ENCODE data around the gene TTBK2. TPM values are rescaled to one million over a fixed set of nuclear protein-coding genes. Genes with fewer than 3 reads are reported as not detected.

The TTBK2 gene
- total RNA-seq, 2 donors from 2014 or later: 15.1 to 20.0 TPM

GRCh38 chr15:42693496-42693895 is 227.1 kb downstream of the TTBK2 start:
- no peaks in the 10 kb centered on the region for H3K9me3 ChIP-seq (ENCODE audit: control insufficient read depth, low read length, poor library complexity, severe bottlenecking)
- peak overlapping the region; percentile 11 for H3K27ac Mint-ChIP-seq
- H3K4me1 Mint-ChIP-seq: peaks cover 6% of the 10 kb centered on the region
- H3K27me3 Mint-ChIP-seq: no peaks in the 10 kb centered on the region
- H3K36me3 Mint-ChIP-seq (ENCODE audit: low read depth): peaks cover 7% of the 10 kb centered on the region
- ATAC-seq (no peak), DNase-seq (no peak)
- H3K4me3 Mint-ChIP-seq: no peak overlapping the region

- DNase-seq: no peak
- H3K36me3 Mint-ChIP-seq (ENCODE audit: low read depth): peaks cover 6% of the 10 kb centered on the region
- H3K27ac Mint-ChIP-seq: no peak overlapping the region
- H3K4me1 Mint-ChIP-seq: peaks cover 6% of the 10 kb centered on the region
- no peak overlapping the region for H3K4me3 Mint-ChIP-seq
- no peaks in the 10 kb centered on the region for H3K9me3 ChIP-seq (ENCODE audit: control insufficient read depth, low read length, poor library complexity, severe bottlenecking)
- H3K27me3 Mint-ChIP-seq: no peaks in the 10 kb centered on the region
- no peak for ATAC-seq
Observed at GRCh38 chr15:42692997-42693396, 227.6 kb downstream of the TTBK2 start.

GRCh38 chr15:42692536-42692935 is 228.0 kb downstream of the TTBK2 start:
- no peaks in the 10 kb centered on the region for H3K9me3 ChIP-seq (ENCODE audit: control insufficient read depth, low read length, poor library complexity, severe bottlenecking)
- H3K4me3 Mint-ChIP-seq: no peak overlapping the region
- no peak for ATAC-seq
- H3K27ac Mint-ChIP-seq: no peak overlapping the region
- peaks cover 6% of the 10 kb centered on the region for H3K4me1 Mint-ChIP-seq
- H3K27me3 Mint-ChIP-seq: no peaks in the 10 kb centered on the region
- peaks cover 6% of the 10 kb centered on the region for H3K36me3 Mint-ChIP-seq (ENCODE audit: low read depth)
- DNase-seq: no peak

GRCh38 chr15:42691770-42692169 is 228.8 kb downstream of the TTBK2 start:
- ATAC-seq: no peak
- Mint-ChIP-seq H3K4me1 (peaks cover 6% of the 10 kb centered on the region), H3K4me3 (no peak overlapping the region), H3K36me3 (ENCODE audit: low read depth) (peaks cover 6% of the 10 kb centered on the region), H3K27me3 (no peaks in the 10 kb centered on the region), H3K27ac (peak overlapping the region; percentile 62)
- H3K9me3 ChIP-seq (ENCODE audit: control insufficient read depth, low read length, poor library complexity, severe bottlenecking): no peaks in the 10 kb centered on the region
- no peak for DNase-seq

GRCh38 chr15:42691308-42691707 is 229.3 kb downstream of the TTBK2 start:
- H3K4me3 Mint-ChIP-seq: no peak overlapping the region
- peak overlapping the region; percentile 62 for H3K27ac Mint-ChIP-seq
- H3K4me1 Mint-ChIP-seq: peaks cover 2% of the 10 kb centered on the region
- H3K9me3 ChIP-seq (ENCODE audit: control insufficient read depth, low read length, poor library complexity, severe bottlenecking): no peaks in the 10 kb centered on the region
- DNase-seq (no peak), ATAC-seq (no peak)
- H3K36me3 Mint-ChIP-seq (ENCODE audit: low read depth): peaks cover 2% of the 10 kb centered on the region
- H3K27me3 Mint-ChIP-seq: no peaks in the 10 kb centered on the region

Other genes with a start within 250 kb of the TTBK2 start
- gene CDAN1, start 183.7 kb downstream of the TTBK2 start, total RNA-seq: 10 to 100 TPM; 18.2 to 19.4 TPM
- 10 to 100 TPM; 42.4 to 56.7 TPM for gene UBR1, start 185.3 kb upstream of the TTBK2 start, total RNA-seq
- gene TMEM62, start 212.8 kb upstream of the TTBK2 start, total RNA-seq: 10 to 100 TPM; 22.9 to 26.7 TPM

Measured in T-helper 17 cell (primary cell).